Superior temporal gyrus (tissue), 1 donor: ENCODE data around the gene DDAH1.
"Not testable (repeated sequence)": the region's sequence is repeated elsewhere in the genome, so short reads cannot be mapped to it uniquely, and the experiment has no call there.

Source experiments
- DNase-seq: peaks from one replicate; pipeline ENCODE4 v3.0.0-alpha.2; 2016; ENCODE audit errors: extremely low spot score

Gene DDAH1

GRCh38 chr1:85470130-85470529 is 5.2 kb upstream of the DDAH1 start:
- not testable (repeated sequence) for DNase-seq

- DNase-seq = no peak
These were observed 3.1 kb upstream of the DDAH1 start for GRCh38 chr1:85467929-85468540.

- no peak for DNase-seq
These were observed 2.1 kb upstream of the DDAH1 start for GRCh38 chr1:85467036-85467435.

GRCh38 chr1:85465786-85466134 is 801 bp upstream of the DDAH1 start:
- no peak for DNase-seq

GRCh38 chr1:85464497-85465098 is 361 bp downstream of the DDAH1 start:
- DNase-seq = no peak

- DNase-seq = peak; percentile 56
These were observed 1.0 kb downstream of the DDAH1 start for GRCh38 chr1:85463731-85464496.

- DNase-seq = no peak
These were observed 1.9 kb downstream of the DDAH1 start for GRCh38 chr1:85462931-85463649.

GRCh38 chr1:85461216-85461918 is 3.6 kb downstream of the DDAH1 start:
- DNase-seq = no peak

- DNase-seq = no peak
These were observed 4.3 kb downstream of the DDAH1 start for GRCh38 chr1:85460555-85461088.

GRCh38 chr1:85459290-85459689 is 5.7 kb downstream of the DDAH1 start:
- DNase-seq = no peak

GRCh38 chr1:85454214-85454613 is 10.7 kb downstream of the DDAH1 start:
- DNase-seq = no peak

- no peak for DNase-seq
These were observed 11.2 kb downstream of the DDAH1 start for GRCh38 chr1:85453640-85454194.

- DNase-seq = no peak
These were observed 12.0 kb downstream of the DDAH1 start for GRCh38 chr1:85452948-85453347.

GRCh38 chr1:85451236-85451830 is 13.6 kb downstream of the DDAH1 start:
- DNase-seq = no peak

GRCh38 chr1:85450832-85451231 is 14.1 kb downstream of the DDAH1 start:
- DNase-seq = no peak

- DNase-seq = no peak
These were observed 15.6 kb downstream of the DDAH1 start for GRCh38 chr1:85449356-85449755.

- DNase-seq = no peak
These were observed 16.6 kb downstream of the DDAH1 start for GRCh38 chr1:85448358-85448757.

GRCh38 chr1:85447006-85447943 is 17.7 kb downstream of the DDAH1 start:
- DNase-seq = no peak

- no peak for DNase-seq
These were observed 19.1 kb downstream of the DDAH1 start for GRCh38 chr1:85445906-85446305.

- no peak for DNase-seq
These were observed 20.6 kb downstream of the DDAH1 start for GRCh38 chr1:85444381-85444780.
